Liver (tissue), 3 donors: ENCODE measurements around the gene GRAP2.

Experiments
- CTCF ChIP-seq: fragments of 150-350 bp; IDR thresholded peaks from 2 replicates; pipeline ENCODE4 v1.5.1; 2017; ENCODE audit warnings: improper control_type of control experiment, low read depth, low read length; ENCODE audit not compliant: missing input control
- MAX ChIP-seq: IDR thresholded peaks from 2 replicates; pipeline ENCODE4 v1.6.1; 2016; ENCODE audit warnings: antibody characterized with exemption
- TAF1 ChIP-seq: conservative IDR thresholded peaks from 2 replicates; pipeline ENCODE4 v1.6.1; 2016; ENCODE audit warnings: antibody characterized with exemption, mild to moderate bottlenecking
- YY1 ChIP-seq: IDR thresholded peaks from 2 replicates; pipeline ENCODE4 v1.6.1; 2016; ENCODE audit warnings: antibody characterized with exemption, mild to moderate bottlenecking
- donor health status: healthy.
- donor health status: healthy.

- TF ChIP-seq MAX = no peak
- no peak for TF ChIP-seq CTCF
- no peak for TF ChIP-seq TAF1
- no peak for TF ChIP-seq YY1
These were observed 72.8 kb downstream of the GRAP2 start for GRCh38 chr22:39973656-39974055.
